ENCODE measurements around the gene SBF2. TPM values are rescaled to one million over a fixed set of nuclear protein-coding genes. Genes with fewer than 3 reads are reported as not detected.
"Not testable (repeated sequence)": the region's sequence is repeated elsewhere in the genome, so short reads cannot be mapped to it uniquely, and the experiment has no call there.

The SBF2 gene
- total RNA-seq, 1 donor from 2014 or later = 6.1 TPM

GRCh38 chr11:9973921-9974320 lies 320.1 kb downstream of the SBF2 start:
- intact Hi-C loops (cut with micrococcal nuclease) = loop anchor here (1.0 to 5.0 kb wide), 8 partner anchors 112 to 612 kb away; no protein-coding TSS in a partner anchor

DNA sequence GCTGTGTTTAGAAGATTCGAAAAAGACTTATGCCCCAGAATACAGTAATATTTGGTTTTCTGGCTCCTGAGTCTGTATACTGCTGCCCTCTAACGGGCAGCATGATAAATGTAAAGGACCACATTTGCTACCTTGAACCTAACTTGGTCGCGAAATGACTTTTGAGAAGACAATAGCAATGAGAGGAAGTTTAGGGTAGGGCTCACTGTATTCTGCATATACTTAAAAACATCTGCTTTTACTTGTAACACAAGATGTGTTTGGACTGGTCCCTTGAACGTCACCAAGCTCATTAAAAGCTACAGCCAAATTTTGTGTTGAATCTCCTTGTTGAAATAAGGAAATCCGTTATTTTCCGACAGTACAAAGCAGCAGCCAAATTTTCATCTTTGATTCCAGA lies 321.0 kb downstream of the SBF2 start:
- intact Hi-C loops (cut with micrococcal nuclease) = loop anchor here (1.0 to 5.0 kb wide), 8 partner anchors 111 to 611 kb away; no protein-coding TSS in a partner anchor

DNA sequence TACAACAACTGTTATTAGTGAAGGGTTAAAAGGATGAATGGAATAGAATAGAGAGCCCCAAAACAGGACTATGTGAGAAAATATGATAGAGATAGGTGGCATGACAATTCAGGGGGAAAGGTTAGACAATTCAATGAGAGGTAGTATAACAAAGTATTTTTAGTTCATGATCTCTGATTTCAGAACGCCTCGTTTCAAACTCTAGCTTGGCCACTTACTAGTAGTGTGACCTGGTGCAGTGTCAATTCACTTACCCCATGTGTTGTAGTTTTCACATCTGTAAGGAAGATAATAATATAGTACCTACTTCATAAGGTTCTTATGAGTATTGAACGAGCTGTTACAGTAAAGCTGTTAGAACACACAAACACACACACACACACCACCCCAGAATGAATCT lies 322.1 kb downstream of the SBF2 start:
- intact Hi-C loops (cut with micrococcal nuclease) = loop anchor here (2.0 to 5.0 kb wide), 2 partner anchors 309 to 610 kb away; no protein-coding TSS in a partner anchor

DNA sequence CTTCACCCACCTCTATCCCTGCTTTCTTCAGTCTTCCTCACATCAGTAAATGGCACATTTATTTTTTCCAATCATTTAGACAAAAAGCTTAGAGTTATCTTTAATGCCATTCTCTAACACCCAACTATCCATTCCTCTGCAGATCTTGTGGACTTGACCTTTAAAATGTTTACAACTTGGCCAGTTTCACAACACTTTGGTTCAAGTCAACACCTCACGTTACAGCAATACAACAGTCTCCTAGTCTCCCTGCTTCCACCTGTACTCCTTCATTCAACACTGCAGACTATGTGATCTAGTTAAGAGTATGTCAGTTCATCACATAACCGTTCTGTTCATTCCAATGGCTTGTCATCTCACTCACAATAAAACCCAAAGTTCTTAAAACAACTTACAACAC lies 325.0 kb downstream of the SBF2 start:
- intact Hi-C loops (cut with micrococcal nuclease) = no loop called here

DNA sequence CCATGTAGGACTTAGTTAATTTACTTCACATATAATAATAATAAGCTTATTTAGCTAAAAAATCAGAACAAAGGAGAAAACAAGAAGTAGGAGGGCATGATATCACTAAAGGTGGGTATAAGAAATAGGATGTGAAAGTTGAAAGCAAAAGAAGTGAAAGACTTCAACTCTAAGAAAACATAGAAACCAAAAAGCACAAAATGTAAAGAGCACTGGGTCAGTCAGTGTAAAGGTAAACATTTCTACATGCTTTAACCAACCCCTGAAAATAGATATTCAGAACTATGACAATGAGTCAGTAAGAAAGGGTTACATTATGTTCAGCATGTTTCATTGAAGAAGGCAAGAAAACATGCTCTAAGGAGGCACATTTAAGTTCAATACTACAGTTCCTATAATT lies 331.3 kb downstream of the SBF2 start:
- intact Hi-C loops (cut with micrococcal nuclease) = no loop called here

- intact Hi-C loops (cut with micrococcal nuclease) = no loop called here
Measured at GRCh38 chr11:9957072-9957471, 336.9 kb downstream of the SBF2 start.

GRCh38 chr11:9956483-9956882 lies 337.5 kb downstream of the SBF2 start:
- intact Hi-C loops (cut with micrococcal nuclease) = no loop called here

DNA sequence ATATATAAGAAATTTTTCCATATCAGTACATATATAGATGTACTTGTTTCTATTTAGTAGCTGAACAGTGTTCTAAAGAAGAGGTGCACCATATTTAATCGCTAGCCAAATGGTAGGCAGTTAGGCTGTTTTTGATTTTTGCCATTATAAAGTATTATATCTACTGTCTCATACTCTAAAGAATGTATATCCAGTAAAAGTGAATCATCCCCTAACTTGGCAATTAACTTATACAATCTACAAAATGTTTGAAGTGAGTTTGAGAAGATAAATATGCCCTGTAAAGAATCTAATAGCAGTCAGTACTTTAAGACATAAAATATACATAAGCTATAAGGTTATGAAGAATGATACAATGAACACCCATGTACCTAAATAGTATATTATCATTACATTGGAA lies 338.6 kb downstream of the SBF2 start:
- intact Hi-C loops (cut with micrococcal nuclease) = no loop called here

- intact Hi-C loops (cut with micrococcal nuclease) = no loop called here
Measured at GRCh38 chr11:9953994-9954626, 339.9 kb downstream of the SBF2 start.

DNA sequence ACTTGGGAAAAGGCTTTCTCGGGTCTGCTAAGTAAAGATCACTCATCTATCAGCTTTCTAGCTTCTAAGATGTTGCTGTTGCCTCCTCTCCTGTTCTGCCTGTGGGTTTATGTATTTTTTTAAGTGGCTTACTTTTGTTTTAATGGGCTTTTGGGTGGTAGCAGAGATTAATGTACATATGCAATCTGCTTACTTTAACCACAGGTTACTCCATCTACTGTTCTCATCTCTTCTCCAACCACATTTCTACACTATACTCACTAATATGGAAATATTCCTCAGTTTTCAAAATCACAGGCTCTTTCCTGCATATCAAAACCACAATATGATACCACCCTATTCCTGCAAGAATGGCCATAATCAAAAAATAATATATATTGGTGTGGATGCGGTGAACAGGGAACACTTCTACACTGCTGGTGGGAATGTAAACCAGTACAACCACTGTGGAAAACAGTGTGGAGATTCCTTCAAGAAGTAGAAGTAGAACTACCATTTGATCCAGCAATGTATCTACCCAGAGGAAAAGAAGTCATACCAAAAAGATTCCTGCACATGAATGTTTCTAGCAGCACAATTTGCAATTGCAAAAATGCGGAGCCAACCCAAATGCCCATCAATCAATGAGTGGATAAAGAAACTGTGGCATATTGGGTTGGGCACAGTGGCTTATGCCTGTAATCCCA lies 341.4 kb downstream of the SBF2 start:
- intact Hi-C loops (cut with micrococcal nuclease) = no loop called here

DNA sequence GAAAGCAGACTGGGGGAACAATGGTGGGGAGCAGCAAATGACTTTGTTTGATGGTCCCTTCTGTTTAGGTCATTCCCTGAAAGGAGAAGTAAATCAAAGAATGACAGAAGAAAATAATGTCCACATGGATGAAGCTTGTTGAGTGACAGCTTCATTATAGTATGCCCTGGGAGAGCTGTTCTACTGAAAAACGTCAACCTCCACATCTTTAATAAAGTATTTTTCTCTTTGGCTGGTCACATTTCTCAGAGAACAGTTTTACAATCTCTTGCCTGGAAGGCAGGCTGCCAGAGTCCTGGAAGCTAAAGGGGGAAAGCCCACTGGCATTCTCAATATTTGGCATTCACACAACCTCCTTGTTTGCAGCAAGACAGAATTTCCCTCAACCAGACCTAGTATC lies 342.2 kb downstream of the SBF2 start:
- intact Hi-C loops (cut with micrococcal nuclease) = no loop called here

DNA sequence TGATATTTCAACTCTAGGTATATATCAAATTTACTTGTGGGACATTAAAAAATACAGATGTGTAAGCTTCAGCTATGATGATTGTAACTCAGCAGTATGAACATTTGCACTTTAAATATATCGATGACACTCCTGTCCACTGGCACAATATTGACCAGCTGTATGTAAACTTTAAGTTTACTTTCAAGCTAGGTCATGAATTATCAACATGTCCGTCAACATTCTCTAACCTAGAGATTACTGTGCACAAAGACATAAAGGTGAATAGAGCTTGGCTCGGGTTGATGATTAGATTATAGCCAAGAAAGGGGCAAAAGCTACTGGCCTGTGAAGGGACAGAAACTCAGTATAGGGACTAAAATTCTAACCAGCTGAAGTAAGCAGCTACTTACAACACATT lies 343.6 kb downstream of the SBF2 start:
- intact Hi-C loops (cut with micrococcal nuclease) = no loop called here

GRCh38 chr11:9947231-9947864 lies 346.7 kb downstream of the SBF2 start:
- intact Hi-C loops (cut with micrococcal nuclease) = no loop called here

GRCh38 chr11:9945680-9946079 lies 348.3 kb downstream of the SBF2 start:
- intact Hi-C loops (cut with micrococcal nuclease) = not testable (repeated sequence)

- intact Hi-C loops (cut with micrococcal nuclease) = no loop called here
Measured at GRCh38 chr11:9943386-9944110, 350.5 kb downstream of the SBF2 start.

DNA sequence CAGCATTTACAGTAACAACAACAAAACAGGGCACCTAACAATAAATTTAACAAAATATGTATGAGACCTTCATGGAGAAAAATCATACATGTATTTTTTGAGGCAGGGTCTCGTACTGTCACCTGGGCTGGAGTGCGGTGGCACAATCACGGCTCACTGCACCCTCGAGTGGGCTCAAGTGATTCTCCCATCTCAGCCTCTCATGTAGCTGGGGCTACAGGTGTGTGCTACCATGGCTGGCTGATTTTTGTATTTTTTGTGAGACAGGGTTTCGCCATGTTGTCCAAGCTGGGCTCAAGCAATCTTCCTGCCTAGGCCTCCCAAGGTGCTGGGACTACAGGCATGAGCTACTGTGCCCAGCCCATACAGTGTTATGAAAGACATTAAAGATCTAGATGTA lies 352.0 kb downstream of the SBF2 start:
- intact Hi-C loops (cut with micrococcal nuclease) = no loop called here

- intact Hi-C loops (cut with micrococcal nuclease) = not testable (repeated sequence)
Measured at GRCh38 chr11:9939150-9939549, 354.9 kb downstream of the SBF2 start.

DNA sequence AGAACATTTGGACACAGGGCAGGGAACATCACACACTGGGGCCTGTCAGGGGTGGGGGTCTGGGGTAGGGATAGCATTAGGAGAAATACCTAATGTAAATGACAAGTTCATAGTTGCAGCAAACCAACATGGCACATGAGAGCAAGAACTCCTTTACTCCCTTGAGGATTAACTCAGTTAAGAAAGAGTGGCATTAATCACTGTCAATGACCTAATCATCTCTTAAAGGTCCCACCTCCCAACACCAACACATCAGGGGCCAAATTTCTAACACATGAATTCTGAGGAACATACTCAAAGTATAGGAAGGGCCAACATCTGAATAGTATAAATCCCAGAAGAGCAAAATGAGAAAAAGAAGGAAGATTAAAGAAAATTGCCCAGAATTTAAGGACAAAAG lies 357.3 kb downstream of the SBF2 start:
- intact Hi-C loops (cut with micrococcal nuclease) = no loop called here

DNA sequence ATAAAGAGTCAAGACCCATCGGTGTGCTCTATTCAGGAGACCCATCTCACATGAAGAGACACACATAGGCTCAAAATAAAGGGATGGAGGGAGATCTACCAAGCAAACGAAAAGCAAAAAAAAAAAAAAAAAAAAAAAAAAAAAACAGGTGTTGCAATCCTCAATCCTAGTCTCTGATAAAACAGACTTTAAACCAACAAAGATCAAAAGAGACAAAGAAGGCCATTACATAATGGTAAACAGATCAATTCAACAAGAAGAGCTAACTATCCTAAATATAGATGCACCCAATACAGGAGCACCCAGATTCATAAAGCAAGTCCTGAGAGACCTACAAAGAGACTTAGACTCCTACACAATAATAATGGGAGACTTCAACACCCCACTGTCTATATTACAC lies 361.2 kb downstream of the SBF2 start:
- intact Hi-C loops (cut with micrococcal nuclease) = not testable (repeated sequence)

GRCh38 chr11:9930562-9931331 lies 363.3 kb downstream of the SBF2 start:
- intact Hi-C loops (cut with micrococcal nuclease) = not testable (repeated sequence)

GRCh38 chr11:9927670-9928069 lies 366.3 kb downstream of the SBF2 start:
- intact Hi-C loops (cut with micrococcal nuclease) = no loop called here

Measured in T-helper 1 cell treated with Interleukin-12 subunit alpha and Interleukin-12 subunit beta and Interleukin-4 antibody, amounts not matched to agents 30 ng/mL and 1 ng/mL, for 36 hours (primary cell).